ENCODE data around the gene NKAPD1. TPM values are rescaled to one million over a fixed set of nuclear protein-coding genes. Genes with fewer than 3 reads are reported as not detected.
A peak's percentile ranks its signal among the peaks of the same experiment; 100 is the strongest.
"Not testable (repeated sequence)": the region's sequence is repeated elsewhere in the genome, so short reads cannot be mapped to it uniquely, and the experiment has no call there.

Gene NKAPD1
- total RNA-seq, 2 experiments from 2014 or later = 14.8 to 19.6 TPM

- CTCF ChIA-PET; H3K9me3 Mint-ChIP-seq; H3K4me3 Mint-ChIP-seq; H3K27me3 Mint-ChIP-seq (ENCODE audit: low read depth); H3K27ac Mint-ChIP-seq; DNase-seq; intact Hi-C loops (cut with micrococcal nuclease): not testable (repeated sequence)
- Mint-ChIP-seq H3K4me1 (ENCODE audit: low read depth) (peaks cover 31% of the 10 kb centered on the region), H3K36me3 (ENCODE audit: low read depth) (peaks cover 64% of the 10 kb centered on the region)
These were observed 27.5 kb upstream of the NKAPD1 start for GRCh38 chr11:112046647-112047046.

- H3K4me3 Mint-ChIP-seq; H3K9me3 Mint-ChIP-seq; DNase-seq; CTCF ChIA-PET; H3K27me3 Mint-ChIP-seq (ENCODE audit: low read depth): not testable (repeated sequence)
- Mint-ChIP-seq H3K27ac (peak overlapping the region; percentile 44), H3K4me1 (ENCODE audit: low read depth) (peaks cover 23% of the 10 kb centered on the region), H3K36me3 (ENCODE audit: low read depth) (peaks cover 68% of the 10 kb centered on the region)
- intact Hi-C loops (cut with micrococcal nuclease) = loop anchor here (2.0 kb wide), 1 partner anchor 39 kb away; the partner anchor contains the start of genes SDHD and TIMM8B
These were observed 25.8 kb upstream of the NKAPD1 start for GRCh38 chr11:112048256-112048655.

- Mint-ChIP-seq H3K9me3 (no peaks in the 10 kb centered on the region), H3K27ac (no peak overlapping the region)
- intact Hi-C loops (cut with micrococcal nuclease) = loop anchor here (2.0 kb wide), 1 partner anchor 37 kb away; the partner anchor contains the start of genes SDHD and TIMM8B
These were observed 24.3 kb upstream of the NKAPD1 start for GRCh38 chr11:112049777-112050176.

GRCh38 chr11:112050721-112051120, 23.4 kb upstream of the NKAPD1 start:
- H3K27ac Mint-ChIP-seq = no peak overlapping the region
- no peaks in the 10 kb centered on the region for H3K27me3 Mint-ChIP-seq (ENCODE audit: low read depth)
- no peak overlapping the region for H3K4me3 Mint-ChIP-seq
- intact Hi-C loops (cut with micrococcal nuclease) = no loop called here
- DNase-seq = no peak
- H3K9me3 Mint-ChIP-seq = no peaks in the 10 kb centered on the region
- CTCF ChIA-PET = interaction anchor here (0.6 kb wide), 1 partner anchor 26 kb away, joined by 3 read pairs; no protein-coding TSS in a partner anchor
- H3K4me1 Mint-ChIP-seq (ENCODE audit: low read depth) = peaks cover 23% of the 10 kb centered on the region
- H3K36me3 Mint-ChIP-seq (ENCODE audit: low read depth) = peaks cover 56% of the 10 kb centered on the region

More at GRCh38 chr11:112049777-112050176, 24.3 kb upstream of the NKAPD1 start:
- H3K36me3 Mint-ChIP-seq (ENCODE audit: low read depth) = peaks cover 60% of the 10 kb centered on the region
- no peaks in the 10 kb centered on the region for H3K27me3 Mint-ChIP-seq (ENCODE audit: low read depth)
- CTCF ChIA-PET = no interaction called here
- H3K4me1 Mint-ChIP-seq (ENCODE audit: low read depth) = peaks cover 23% of the 10 kb centered on the region
- DNase-seq = no peak
- H3K4me3 Mint-ChIP-seq = no peak overlapping the region

GRCh38 chr11:112051768-112052167, 22.3 kb upstream of the NKAPD1 start:
- CTCF ChIA-PET = no interaction called here
- no peak overlapping the region for H3K4me3 Mint-ChIP-seq
- H3K9me3 Mint-ChIP-seq = no peaks in the 10 kb centered on the region
- no peaks in the 10 kb centered on the region for H3K27me3 Mint-ChIP-seq (ENCODE audit: low read depth)
- no peak for DNase-seq
- peaks cover 29% of the 10 kb centered on the region for H3K4me1 Mint-ChIP-seq (ENCODE audit: low read depth)
- peaks cover 51% of the 10 kb centered on the region for H3K36me3 Mint-ChIP-seq (ENCODE audit: low read depth)
- intact Hi-C loops (cut with micrococcal nuclease) = no loop called here
- no peak overlapping the region for H3K27ac Mint-ChIP-seq

GRCh38 chr11:112057170-112057569, 16.9 kb upstream of the NKAPD1 start:
- intact Hi-C loops (cut with micrococcal nuclease) = loop anchor here (2.0 kb wide), 2 partner anchors 26 to 32 kb away; partner anchors contain the start of gene DLAT
- CTCF ChIA-PET = interaction anchor here (0.6 to 1.1 kb wide), 4 partner anchors 28 to 126 kb away, joined by 3 read pairs; no protein-coding TSS in a partner anchor
- peaks cover 15% of the 10 kb centered on the region for H3K4me1 Mint-ChIP-seq (ENCODE audit: low read depth)
- peak; percentile 35 for DNase-seq
- H3K27ac Mint-ChIP-seq = peak overlapping the region; percentile 84
- no peaks in the 10 kb centered on the region for H3K27me3 Mint-ChIP-seq (ENCODE audit: low read depth)
- H3K36me3 Mint-ChIP-seq (ENCODE audit: low read depth) = peaks cover 26% of the 10 kb centered on the region
- no peaks in the 10 kb centered on the region for H3K9me3 Mint-ChIP-seq
- no peak overlapping the region for H3K4me3 Mint-ChIP-seq

GRCh38 chr11:112058103-112058502, 16.0 kb upstream of the NKAPD1 start:
- CTCF ChIA-PET = interaction anchor here (1.1 kb wide), 1 partner anchor 116 kb away, joined by 3 read pairs; no protein-coding TSS in a partner anchor
- Mint-ChIP-seq H3K4me1 (ENCODE audit: low read depth) (peaks cover 15% of the 10 kb centered on the region), H3K27ac (no peak overlapping the region), H3K36me3 (ENCODE audit: low read depth) (peaks cover 30% of the 10 kb centered on the region), H3K27me3 (ENCODE audit: low read depth) (no peaks in the 10 kb centered on the region), H3K4me3 (no peak overlapping the region), H3K9me3 (no peaks in the 10 kb centered on the region)
- intact Hi-C loops (cut with micrococcal nuclease) = no loop called here
- no peak for DNase-seq

GRCh38 chr11:112062923-112063322, 11.2 kb upstream of the NKAPD1 start:
- intact Hi-C loops (cut with micrococcal nuclease) = no loop called here

GRCh38 chr11:112082729-112083128, 8.6 kb downstream of the NKAPD1 start:
- no peaks in the 10 kb centered on the region for H3K9me3 Mint-ChIP-seq
- H3K4me1 Mint-ChIP-seq (ENCODE audit: low read depth) = peaks cover 47% of the 10 kb centered on the region
- intact Hi-C loops (cut with micrococcal nuclease) = loop anchor here (2.0 to 10.0 kb wide), 3 partner anchors 26 to 1692 kb away; partner anchors contain the start of genes CLDN25, SIK2 and ZW10
- DNase-seq = peak; percentile 34
- H3K4me3 Mint-ChIP-seq = no peak overlapping the region
- H3K27me3 Mint-ChIP-seq (ENCODE audit: low read depth) = no peaks in the 10 kb centered on the region
- peaks cover 51% of the 10 kb centered on the region for H3K36me3 Mint-ChIP-seq (ENCODE audit: low read depth)
- CTCF ChIA-PET = interaction anchor here (0.6 to 1.6 kb wide), 2 partner anchors 151 to 197 kb away, joined by 5 to 7 read pairs; no protein-coding TSS in a partner anchor
- peak overlapping the region; percentile 68 for H3K27ac Mint-ChIP-seq

More at GRCh38 chr11:112062923-112063322, 11.2 kb upstream of the NKAPD1 start:
- H3K9me3 Mint-ChIP-seq = no peaks in the 10 kb centered on the region
- CTCF ChIA-PET = no interaction called here
- H3K27ac Mint-ChIP-seq = no peak overlapping the region
- no peaks in the 10 kb centered on the region for H3K27me3 Mint-ChIP-seq (ENCODE audit: low read depth)
- no peaks in the 10 kb centered on the region for H3K4me1 Mint-ChIP-seq (ENCODE audit: low read depth)
- H3K36me3 Mint-ChIP-seq (ENCODE audit: low read depth) = peaks cover 14% of the 10 kb centered on the region
- no peak overlapping the region for H3K4me3 Mint-ChIP-seq
- DNase-seq = no peak

- no peaks in the 10 kb centered on the region for H3K27me3 Mint-ChIP-seq (ENCODE audit: low read depth)
- H3K4me3 Mint-ChIP-seq = peak overlapping the region; percentile 97
- no peaks in the 10 kb centered on the region for H3K9me3 Mint-ChIP-seq
- CTCF ChIA-PET = interaction anchor here (0.7 to 1.3 kb wide), 2 partner anchors 11 to 29 kb away, joined by 3 to 4 read pairs; partner anchors contain the start of genes NKAPD1 and PIH1D2
- peak; percentile 66 for DNase-seq
- peaks cover 69% of the 10 kb centered on the region for H3K4me1 Mint-ChIP-seq (ENCODE audit: low read depth)
- intact Hi-C loops (cut with micrococcal nuclease) = loop anchor here (1.0 to 10.0 kb wide), 11 partner anchors 12 to 1689 kb away; partner anchors contain the start of genes ALG9, CFAP68, CLDN25 and DLAT
- H3K27ac Mint-ChIP-seq = peak overlapping the region; percentile 93
- H3K36me3 Mint-ChIP-seq (ENCODE audit: low read depth) = peaks cover 58% of the 10 kb centered on the region
These were observed 11.8 kb downstream of the NKAPD1 start for GRCh38 chr11:112085822-112086421.

- Mint-ChIP-seq H3K27ac (peak within 1 kb of the TSS; percentile 93), H3K36me3 (ENCODE audit: low read depth) (peaks cover 63% of the 10 kb centered on the region), H3K27me3 (ENCODE audit: low read depth) (no peaks in the 10 kb centered on the region), H3K4me1 (ENCODE audit: low read depth) (peaks cover 67% of the 10 kb centered on the region), H3K4me3 (peak within 1 kb of the TSS; percentile 97), H3K9me3 (no peaks in the 10 kb centered on the region)
- CTCF ChIA-PET = interaction anchor here (0.9 to 2.8 kb wide), 5 partner anchors 12 to 155 kb away, joined by 3 to 13 read pairs (median 3); partner anchors contain the start of genes NKAPD1 and PIH1D2
- intact Hi-C loops (cut with micrococcal nuclease) = loop anchor here (1.0 to 10.0 kb wide), 11 partner anchors 12 to 1688 kb away; partner anchors contain the start of genes ALG9, CFAP68, CLDN25 and DLAT
- peak; percentile 98 for DNase-seq
These were observed 12.5 kb downstream of the NKAPD1 start, which contains the start of the genes SDHD and TIMM8B for GRCh38 chr11:112086422-112087191. Gene SDHD (plus strand): TSS chr11:112086873. CDS start chr11:112086908, 35 bp downstream. Gene TIMM8B (minus strand): TSS chr11:112086756. CDS start chr11:112086723, 33 bp downstream.

Measured in activated naive CD4-positive, alpha-beta T cell treated with anti-CD3 and anti-CD28 coated beads for 36 hours (primary cell).